ENCODE data around the gene GFRAL. TPM values are rescaled to one million over a fixed set of nuclear protein-coding genes. Genes with fewer than 3 reads are reported as not detected.

Gene GFRAL
- total and polyA plus RNA-seq, 2 donors = 0.05 TPM; not detected in 1

DNA sequence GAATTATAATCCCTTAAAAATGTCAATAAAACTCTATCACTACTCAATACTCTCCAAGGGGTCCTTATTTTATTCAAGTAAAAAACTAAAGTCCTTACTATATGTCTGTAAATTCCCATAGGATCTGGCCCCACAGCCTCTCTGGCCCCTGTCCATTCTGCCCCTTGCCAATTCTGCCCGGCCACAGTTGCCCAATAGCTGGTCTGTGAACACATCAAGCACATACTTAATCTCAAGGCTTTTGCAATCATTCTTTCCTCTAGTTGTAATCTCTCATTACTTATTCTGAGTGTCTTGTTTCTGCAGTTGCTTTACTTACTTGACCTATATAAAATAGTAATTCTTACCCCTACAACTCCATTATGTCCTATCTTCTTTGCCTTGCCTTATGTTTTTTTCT lies 22.5 kb upstream of the GFRAL start:
- Histone ChIP-seq H3K4me3 (ENCODE audit: low read length in 2 of 2) (no peak overlapping the region), H3K9me3 (ENCODE audit: control insufficient read depth in 2 of 2, insufficient read depth in 1 of 2, low read length in 1 of 2) (no peaks in the 10 kb centered on the region), H3K27me3 (ENCODE audit: control insufficient read depth in 2 of 2, insufficient read depth in 1 of 2, low read length in 1 of 2) (no peaks in the 10 kb centered on the region), H3K27ac (ENCODE audit: low read depth in 1 of 2, low read length in 1 of 2) (no peak overlapping the region), H3K4me1 (ENCODE audit: control insufficient read depth in 2 of 2, insufficient read depth in 2 of 2, low read length in 2 of 2) (no peaks in the 10 kb centered on the region), H3K36me3 (ENCODE audit: control insufficient read depth in 2 of 2, insufficient read depth in 2 of 2, low read length in 1 of 2) (no peaks in the 10 kb centered on the region)
- no peak for DNase-seq (ENCODE audit: low read depth in 6 of 9, low spot score in 9 of 9)
- WGBS = 90% methylated on average over 1 of the region's 1 CpG

DNA sequence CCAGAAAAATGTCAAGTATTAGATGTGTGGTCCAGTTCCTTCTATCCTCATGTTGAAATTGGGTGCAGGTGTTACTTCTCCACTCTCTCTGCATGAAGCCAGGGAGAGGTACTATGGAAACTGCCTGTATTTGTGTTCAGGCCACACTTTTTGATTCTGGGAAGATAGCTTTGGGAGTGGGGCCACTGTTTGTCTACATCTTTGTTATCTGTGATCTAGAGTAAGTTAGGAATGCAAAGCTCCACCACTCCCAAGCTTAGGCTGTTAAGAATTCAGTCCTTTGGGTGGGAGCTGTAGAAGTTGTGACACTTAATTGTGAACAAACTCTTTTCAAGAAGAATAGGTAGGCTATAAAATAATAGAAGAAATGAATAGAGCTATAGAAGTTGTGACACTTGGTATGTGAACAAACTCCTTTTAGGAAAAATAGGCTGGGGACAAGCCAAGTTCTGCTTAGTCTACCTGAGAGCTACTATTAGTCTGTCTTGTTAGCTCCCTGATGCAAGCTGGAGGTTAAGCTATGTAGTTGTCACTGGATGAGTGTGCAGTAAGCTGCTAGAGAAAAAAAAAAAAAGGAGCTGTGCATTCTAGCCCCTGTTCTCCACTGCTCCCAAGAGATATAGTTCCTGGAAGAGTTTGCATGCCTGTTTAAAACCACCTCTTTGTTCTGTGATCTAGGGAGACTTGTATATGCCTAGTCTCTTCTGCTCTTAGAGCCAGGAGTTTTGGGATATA lies 7.1 kb upstream of the GFRAL start:
- H3K27ac ChIP-seq (ENCODE audit: low read depth in 1 of 2, low read length in 1 of 2) = no peak overlapping the region
- DNase-seq (ENCODE audit: low read depth in 6 of 9, low spot score in 9 of 9) = no peak
- no peaks in the 10 kb centered on the region for H3K4me1 ChIP-seq (ENCODE audit: control insufficient read depth in 2 of 2, insufficient read depth in 2 of 2, low read length in 2 of 2)
- no peaks in the 10 kb centered on the region for H3K36me3 ChIP-seq (ENCODE audit: control insufficient read depth in 2 of 2, insufficient read depth in 2 of 2, low read length in 1 of 2)
- no peaks in the 10 kb centered on the region for H3K9me3 ChIP-seq (ENCODE audit: control insufficient read depth in 2 of 2, insufficient read depth in 1 of 2, low read length in 1 of 2)
- H3K27me3 ChIP-seq (ENCODE audit: control insufficient read depth in 2 of 2, insufficient read depth in 1 of 2, low read length in 1 of 2) = no peaks in the 10 kb centered on the region
- H3K4me3 ChIP-seq (ENCODE audit: low read length in 2 of 2) = no peak overlapping the region

DNA sequence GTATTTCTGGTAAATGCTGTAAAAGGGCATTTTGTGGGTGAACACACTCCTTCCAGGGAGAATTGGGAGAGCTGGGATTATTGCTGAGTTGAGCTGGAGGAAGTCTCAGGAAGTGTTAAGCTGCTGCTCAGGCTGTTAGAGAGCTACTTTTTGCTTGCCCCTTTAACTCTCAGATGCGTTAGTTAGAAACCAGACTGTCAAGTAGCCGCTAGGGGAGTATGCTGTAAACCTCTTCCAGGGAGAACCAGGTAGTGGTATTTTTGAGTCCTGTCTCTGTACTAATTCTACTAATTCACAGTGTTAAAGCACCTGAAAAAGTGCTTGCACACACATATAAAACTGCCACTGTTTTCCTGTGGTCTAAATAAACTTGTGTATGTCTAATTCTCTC lies 6.6 kb upstream of the GFRAL start:
- no peak overlapping the region for H3K27ac ChIP-seq (ENCODE audit: low read depth in 1 of 2, low read length in 1 of 2)
- H3K4me1 ChIP-seq (ENCODE audit: control insufficient read depth in 2 of 2, insufficient read depth in 2 of 2, low read length in 2 of 2) = no peaks in the 10 kb centered on the region
- H3K4me3 ChIP-seq (ENCODE audit: low read length in 2 of 2) = no peak overlapping the region
- no peaks in the 10 kb centered on the region for H3K36me3 ChIP-seq (ENCODE audit: control insufficient read depth in 2 of 2, insufficient read depth in 2 of 2, low read length in 1 of 2)
- no peaks in the 10 kb centered on the region for H3K27me3 ChIP-seq (ENCODE audit: control insufficient read depth in 2 of 2, insufficient read depth in 1 of 2, low read length in 1 of 2)
- WGBS = 69% methylated on average over 2 of the region's 2 CpGs
- no peak for DNase-seq (ENCODE audit: low read depth in 6 of 9, low spot score in 9 of 9)
- no peaks in the 10 kb centered on the region for H3K9me3 ChIP-seq (ENCODE audit: control insufficient read depth in 2 of 2, insufficient read depth in 1 of 2, low read length in 1 of 2)

DNA sequence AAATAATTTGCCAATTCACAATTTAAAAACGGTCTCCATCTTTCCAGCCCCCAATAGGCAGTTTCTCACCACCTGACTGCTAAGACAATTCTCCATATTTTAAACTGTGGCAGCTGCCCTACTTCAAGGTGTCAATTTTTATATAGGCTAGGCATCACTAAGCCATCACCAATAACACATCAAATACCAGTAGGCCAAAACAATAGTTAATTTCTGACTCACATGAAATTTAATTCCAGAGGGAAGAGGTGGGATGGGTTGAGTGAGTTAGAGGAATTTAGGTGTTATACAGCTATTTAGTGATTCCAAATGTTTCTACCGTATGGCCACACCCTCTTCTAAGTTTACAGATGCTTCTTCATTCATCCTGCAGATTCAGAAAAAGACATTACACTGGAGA lies 49.9 kb downstream of the GFRAL start:
- 66% methylated on average over 2 of the region's 2 CpGs for WGBS
- Histone ChIP-seq H3K4me1 (ENCODE audit: control insufficient read depth in 2 of 2, insufficient read depth in 2 of 2, low read length in 2 of 2) (no peaks in the 10 kb centered on the region), H3K27me3 (ENCODE audit: control insufficient read depth in 2 of 2, insufficient read depth in 1 of 2, low read length in 1 of 2) (no peaks in the 10 kb centered on the region), H3K9me3 (ENCODE audit: control insufficient read depth in 2 of 2, insufficient read depth in 1 of 2, low read length in 1 of 2) (no peaks in the 10 kb centered on the region), H3K36me3 (ENCODE audit: control insufficient read depth in 2 of 2, insufficient read depth in 2 of 2, low read length in 1 of 2) (no peaks in the 10 kb centered on the region), H3K4me3 (ENCODE audit: low read length in 2 of 2) (no peak overlapping the region), H3K27ac (ENCODE audit: low read depth in 1 of 2, low read length in 1 of 2) (no peak overlapping the region)
- no peak for DNase-seq (ENCODE audit: low read depth in 6 of 9, low spot score in 9 of 9)

DNA sequence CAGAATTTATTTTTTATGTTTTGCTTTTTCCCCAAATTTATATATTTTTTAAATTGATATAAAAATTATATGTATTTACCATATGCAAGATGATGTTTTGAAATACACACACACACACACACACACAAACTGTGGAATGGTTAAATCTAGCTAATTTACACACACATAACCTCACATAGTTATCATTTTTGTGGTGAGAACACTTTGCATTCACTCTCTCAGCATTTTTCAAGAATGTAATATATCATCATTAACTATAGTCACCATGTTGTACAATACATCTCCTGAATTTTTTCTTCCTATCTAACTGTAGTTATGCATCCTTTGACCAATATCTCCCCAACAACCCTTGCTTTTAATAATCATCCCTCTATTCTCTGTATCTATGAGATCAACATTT lies 52.2 kb downstream of the GFRAL start:
- no peaks in the 10 kb centered on the region for H3K36me3 ChIP-seq (ENCODE audit: control insufficient read depth in 2 of 2, insufficient read depth in 2 of 2, low read length in 1 of 2)
- no peak overlapping the region for H3K4me3 ChIP-seq (ENCODE audit: low read length in 2 of 2)
- DNase-seq (ENCODE audit: low read depth in 6 of 9, low spot score in 9 of 9) = no peak
- no peaks in the 10 kb centered on the region for H3K4me1 ChIP-seq (ENCODE audit: control insufficient read depth in 2 of 2, insufficient read depth in 2 of 2, low read length in 2 of 2)
- no peaks in the 10 kb centered on the region for H3K9me3 ChIP-seq (ENCODE audit: control insufficient read depth in 2 of 2, insufficient read depth in 1 of 2, low read length in 1 of 2)
- H3K27me3 ChIP-seq (ENCODE audit: control insufficient read depth in 2 of 2, insufficient read depth in 1 of 2, low read length in 1 of 2) = no peaks in the 10 kb centered on the region
- H3K27ac ChIP-seq (ENCODE audit: low read depth in 1 of 2, low read length in 1 of 2) = no peak overlapping the region

DNA sequence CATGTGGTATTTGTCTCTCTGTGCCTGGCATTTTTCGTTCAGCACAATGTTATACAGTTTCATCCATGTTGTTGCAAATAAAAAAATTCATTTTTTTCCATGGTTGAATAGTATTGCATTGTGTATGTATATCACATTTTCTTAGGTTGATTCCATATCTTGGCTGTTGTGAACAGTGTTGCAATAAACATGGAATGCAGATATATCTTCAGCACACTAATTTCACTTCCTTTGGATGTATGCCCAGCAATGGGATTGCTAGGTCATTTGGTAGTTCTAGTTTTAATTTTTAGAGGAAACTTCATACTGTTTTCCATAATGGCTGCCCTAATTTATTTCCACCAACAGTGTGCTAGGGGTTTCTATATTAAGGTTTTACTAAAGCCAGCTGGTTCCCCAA lies 52.6 kb downstream of the GFRAL start:
- Histone ChIP-seq H3K36me3 (ENCODE audit: control insufficient read depth in 2 of 2, insufficient read depth in 2 of 2, low read length in 1 of 2) (no peaks in the 10 kb centered on the region), H3K4me1 (ENCODE audit: control insufficient read depth in 2 of 2, insufficient read depth in 2 of 2, low read length in 2 of 2) (no peaks in the 10 kb centered on the region), H3K27me3 (ENCODE audit: control insufficient read depth in 2 of 2, insufficient read depth in 1 of 2, low read length in 1 of 2) (no peaks in the 10 kb centered on the region), H3K9me3 (ENCODE audit: control insufficient read depth in 2 of 2, insufficient read depth in 1 of 2, low read length in 1 of 2) (no peaks in the 10 kb centered on the region), H3K27ac (ENCODE audit: low read depth in 1 of 2, low read length in 1 of 2) (no peak overlapping the region), H3K4me3 (ENCODE audit: low read length in 2 of 2) (no peak overlapping the region)
- DNase-seq (ENCODE audit: low read depth in 6 of 9, low spot score in 9 of 9) = no peak
- WGBS = 42% methylated on average over 1 of the region's 1 CpG

DNA sequence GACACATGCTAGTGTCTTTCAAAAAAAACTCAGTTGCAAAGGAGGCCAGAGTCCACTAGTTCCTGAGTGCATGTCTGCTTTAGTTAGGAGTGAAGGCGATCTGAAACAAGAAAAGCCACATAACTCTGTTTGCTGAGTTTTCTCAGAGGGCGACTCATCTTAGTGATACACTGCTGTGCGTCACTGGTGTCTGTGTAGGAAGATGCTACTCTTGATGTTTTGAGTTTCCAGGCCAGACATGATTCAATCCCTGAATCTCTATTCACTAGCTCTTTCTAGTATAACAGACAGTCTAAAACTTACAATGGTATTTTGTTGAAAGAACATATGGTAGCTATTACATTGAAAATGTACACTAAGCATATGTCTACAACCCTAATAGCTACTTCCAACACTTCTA lies 60.9 kb downstream of the GFRAL start:
- H3K27me3 ChIP-seq (ENCODE audit: control insufficient read depth in 2 of 2, insufficient read depth in 1 of 2, low read length in 1 of 2) = no peaks in the 10 kb centered on the region
- no peaks in the 10 kb centered on the region for H3K36me3 ChIP-seq (ENCODE audit: control insufficient read depth in 2 of 2, insufficient read depth in 2 of 2, low read length in 1 of 2)
- H3K4me1 ChIP-seq (ENCODE audit: control insufficient read depth in 2 of 2, insufficient read depth in 2 of 2, low read length in 2 of 2) = no peaks in the 10 kb centered on the region
- H3K9me3 ChIP-seq (ENCODE audit: control insufficient read depth in 2 of 2, insufficient read depth in 1 of 2, low read length in 1 of 2) = no peaks in the 10 kb centered on the region
- H3K4me3 ChIP-seq (ENCODE audit: low read length in 2 of 2) = no peak overlapping the region
- H3K27ac ChIP-seq (ENCODE audit: low read depth in 1 of 2, low read length in 1 of 2) = no peak overlapping the region
- WGBS = 92% methylated on average over 3 of the region's 3 CpGs
- DNase-seq (ENCODE audit: low read depth in 6 of 9, low spot score in 9 of 9) = no peak

DNA sequence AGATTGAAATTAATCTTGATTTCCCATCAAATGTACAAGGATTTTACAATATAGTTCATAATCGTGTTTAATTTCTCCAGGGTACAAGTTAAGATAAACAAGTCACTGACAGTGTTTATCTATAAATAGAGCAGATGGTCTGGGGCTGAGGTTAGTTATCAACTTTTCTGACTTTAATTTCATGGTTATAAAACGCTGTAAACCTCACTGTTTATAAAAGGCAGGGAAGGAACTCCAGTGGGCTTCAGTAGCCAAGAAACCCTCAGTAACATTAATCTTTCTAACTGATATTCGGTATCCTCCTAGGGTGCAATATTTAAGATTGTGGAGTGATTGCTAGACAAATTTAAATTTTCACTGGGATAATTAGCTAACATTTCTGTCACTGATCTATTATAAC lies 68.6 kb downstream of the GFRAL start:
- DNase-seq (ENCODE audit: low read depth in 6 of 9, low spot score in 9 of 9) = no peak
- Histone ChIP-seq H3K4me3 (ENCODE audit: low read length in 2 of 2) (no peak overlapping the region), H3K27ac (ENCODE audit: low read depth in 1 of 2, low read length in 1 of 2) (no peak overlapping the region), H3K36me3 (ENCODE audit: control insufficient read depth in 2 of 2, insufficient read depth in 2 of 2, low read length in 1 of 2) (no peaks in the 10 kb centered on the region), H3K4me1 (ENCODE audit: control insufficient read depth in 2 of 2, insufficient read depth in 2 of 2, low read length in 2 of 2) (no peaks in the 10 kb centered on the region), H3K9me3 (ENCODE audit: control insufficient read depth in 2 of 2, insufficient read depth in 1 of 2, low read length in 1 of 2) (no peaks in the 10 kb centered on the region), H3K27me3 (ENCODE audit: control insufficient read depth in 2 of 2, insufficient read depth in 1 of 2, low read length in 1 of 2) (no peaks in the 10 kb centered on the region)
- WGBS = 84% methylated on average over 3 of the region's 3 CpGs

DNA sequence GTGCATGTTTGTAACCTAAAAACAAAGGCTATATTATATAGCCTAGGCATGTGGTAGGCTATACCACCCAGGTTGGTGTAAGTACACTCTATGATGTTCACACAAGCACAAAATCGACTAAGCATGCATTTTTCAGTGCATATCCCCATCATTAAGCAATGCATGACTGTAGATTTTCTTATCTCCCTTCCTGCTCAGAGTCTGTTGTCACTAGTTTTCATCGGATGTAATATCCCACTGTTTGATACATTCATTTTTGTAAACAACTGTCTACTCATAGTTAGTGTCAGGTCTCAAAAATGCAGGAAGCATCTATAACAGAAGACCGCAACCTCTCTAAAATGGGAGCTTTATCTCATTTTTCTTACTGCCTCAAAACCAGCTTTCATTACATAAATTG lies 70.7 kb downstream of the GFRAL start:
- Histone ChIP-seq H3K36me3 (ENCODE audit: control insufficient read depth in 2 of 2, insufficient read depth in 2 of 2, low read length in 1 of 2) (no peaks in the 10 kb centered on the region), H3K27me3 (ENCODE audit: control insufficient read depth in 2 of 2, insufficient read depth in 1 of 2, low read length in 1 of 2) (no peaks in the 10 kb centered on the region), H3K4me3 (ENCODE audit: low read length in 2 of 2) (no peak overlapping the region), H3K4me1 (ENCODE audit: control insufficient read depth in 2 of 2, insufficient read depth in 2 of 2, low read length in 2 of 2) (no peaks in the 10 kb centered on the region), H3K9me3 (ENCODE audit: control insufficient read depth in 2 of 2, insufficient read depth in 1 of 2, low read length in 1 of 2) (no peaks in the 10 kb centered on the region), H3K27ac (ENCODE audit: low read depth in 1 of 2, low read length in 1 of 2) (no peak overlapping the region)
- no peak for DNase-seq (ENCODE audit: low read depth in 6 of 9, low spot score in 9 of 9)
- 72% methylated on average over 3 of the region's 3 CpGs for WGBS

DNA sequence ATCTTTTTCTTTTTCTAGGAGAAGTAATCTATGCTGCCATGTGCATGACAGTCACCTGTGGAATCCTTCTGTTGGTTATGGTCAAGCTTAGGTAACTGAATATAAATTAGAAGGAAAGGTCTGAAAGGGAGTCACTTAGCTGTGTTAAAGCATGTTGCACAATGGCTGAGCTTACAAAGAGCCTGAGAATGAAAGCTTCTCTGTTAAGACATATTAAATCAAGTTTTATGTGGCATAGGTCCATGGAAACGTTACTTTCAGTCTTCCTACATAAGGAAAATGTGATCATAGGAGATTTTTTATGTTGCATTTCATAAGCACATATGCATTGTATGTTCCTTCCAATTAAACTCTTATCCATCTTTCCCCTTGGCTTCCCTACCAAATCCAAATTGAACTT lies 72.1 kb downstream of the GFRAL start:
- DNase-seq (ENCODE audit: low read depth in 6 of 9, low spot score in 9 of 9) = no peak
- no peaks in the 10 kb centered on the region for H3K9me3 ChIP-seq (ENCODE audit: control insufficient read depth in 2 of 2, insufficient read depth in 1 of 2, low read length in 1 of 2)
- H3K4me3 ChIP-seq (ENCODE audit: low read length in 2 of 2) = no peak overlapping the region
- no peak overlapping the region for H3K27ac ChIP-seq (ENCODE audit: low read depth in 1 of 2, low read length in 1 of 2)
- 68% methylated on average over 1 of the region's 1 CpG for WGBS
- H3K36me3 ChIP-seq (ENCODE audit: control insufficient read depth in 2 of 2, insufficient read depth in 2 of 2, low read length in 1 of 2) = no peaks in the 10 kb centered on the region
- no peaks in the 10 kb centered on the region for H3K4me1 ChIP-seq (ENCODE audit: control insufficient read depth in 2 of 2, insufficient read depth in 2 of 2, low read length in 2 of 2)
- no peaks in the 10 kb centered on the region for H3K27me3 ChIP-seq (ENCODE audit: control insufficient read depth in 2 of 2, insufficient read depth in 1 of 2, low read length in 1 of 2)

Data from thymus (tissue), 11 donors.